NCI-H2107 (cell line): Measurements from ENCODE around the gene SRSF3.
"Not testable (repeated sequence)": the region's sequence is repeated elsewhere in the genome, so short reads cannot be mapped to it uniquely, and the experiment has no call there.

Experiments
- DNase-seq: peaks from one replicate; lab custom pipeline; 2025; lab: John Stamatoyannopoulos, UW

The SRSF3 gene

DNA sequence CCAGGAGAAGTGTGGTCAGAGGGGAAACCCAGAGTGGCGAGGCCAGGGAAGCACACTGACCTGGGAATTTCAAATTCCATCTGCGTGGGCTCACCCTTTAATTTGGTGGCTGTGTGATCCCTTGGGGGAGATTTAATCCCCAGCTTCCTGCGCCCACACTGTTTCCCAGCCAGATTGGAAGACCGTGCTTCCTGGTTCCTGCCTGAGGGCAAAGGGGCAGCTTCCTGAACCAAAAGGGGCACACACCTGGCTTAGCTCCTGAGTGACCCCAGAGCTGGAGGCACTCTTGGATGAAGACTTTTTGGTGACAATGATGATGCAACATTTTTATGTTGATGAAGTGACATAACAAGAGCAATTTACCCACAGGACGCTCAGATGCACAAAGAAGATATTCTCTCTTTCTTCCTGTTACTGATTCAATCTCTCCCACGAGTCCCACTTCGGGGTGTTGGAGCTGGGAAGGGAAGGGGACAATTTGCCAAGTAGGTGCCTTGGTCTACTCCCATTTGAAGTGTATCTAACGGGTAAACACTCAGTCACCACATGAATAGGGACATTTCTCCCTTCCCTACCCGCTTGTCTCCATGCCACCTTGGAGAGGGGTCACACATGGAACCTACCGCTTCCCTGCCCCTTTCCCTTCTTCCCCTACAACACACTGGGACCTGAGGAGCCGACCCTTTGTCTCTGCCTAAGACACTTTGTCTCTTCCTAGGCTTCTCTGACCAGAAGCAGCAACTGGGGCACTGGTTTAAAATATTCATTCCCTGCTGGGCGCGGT, 55.7 kb downstream of the SRSF3 start:
- no peak for DNase-seq

DNA sequence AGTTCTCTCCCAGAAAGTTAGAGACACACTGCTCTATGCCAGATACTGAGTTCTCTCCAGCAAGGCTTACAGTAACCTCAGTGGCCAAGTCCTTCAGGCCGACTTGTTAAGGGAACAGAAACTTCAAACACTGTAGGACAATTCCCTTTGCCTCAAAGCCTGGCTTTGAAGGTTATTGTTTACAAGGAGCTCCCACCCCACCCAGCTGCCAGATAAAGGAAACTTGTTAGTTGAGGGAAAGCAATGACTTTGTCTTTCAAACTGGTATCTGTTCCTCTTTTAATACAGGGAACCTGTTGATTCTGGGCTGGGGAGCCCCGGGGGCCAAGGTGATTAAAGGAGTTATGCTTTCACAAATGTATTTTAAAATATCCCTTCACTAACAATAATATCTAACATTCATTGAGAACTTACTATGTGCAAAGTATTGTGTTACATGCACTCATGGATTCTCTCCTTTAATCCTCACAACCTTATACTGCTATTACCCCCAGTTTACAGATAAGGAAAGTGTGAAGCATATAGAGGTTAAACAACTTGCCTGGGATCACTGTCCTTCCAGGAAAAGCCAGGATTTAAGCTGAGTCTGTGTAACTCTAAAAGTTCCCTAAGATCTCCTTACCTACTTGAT, 56.8 kb downstream of the SRSF3 start:
- DNase-seq = no peak

DNA sequence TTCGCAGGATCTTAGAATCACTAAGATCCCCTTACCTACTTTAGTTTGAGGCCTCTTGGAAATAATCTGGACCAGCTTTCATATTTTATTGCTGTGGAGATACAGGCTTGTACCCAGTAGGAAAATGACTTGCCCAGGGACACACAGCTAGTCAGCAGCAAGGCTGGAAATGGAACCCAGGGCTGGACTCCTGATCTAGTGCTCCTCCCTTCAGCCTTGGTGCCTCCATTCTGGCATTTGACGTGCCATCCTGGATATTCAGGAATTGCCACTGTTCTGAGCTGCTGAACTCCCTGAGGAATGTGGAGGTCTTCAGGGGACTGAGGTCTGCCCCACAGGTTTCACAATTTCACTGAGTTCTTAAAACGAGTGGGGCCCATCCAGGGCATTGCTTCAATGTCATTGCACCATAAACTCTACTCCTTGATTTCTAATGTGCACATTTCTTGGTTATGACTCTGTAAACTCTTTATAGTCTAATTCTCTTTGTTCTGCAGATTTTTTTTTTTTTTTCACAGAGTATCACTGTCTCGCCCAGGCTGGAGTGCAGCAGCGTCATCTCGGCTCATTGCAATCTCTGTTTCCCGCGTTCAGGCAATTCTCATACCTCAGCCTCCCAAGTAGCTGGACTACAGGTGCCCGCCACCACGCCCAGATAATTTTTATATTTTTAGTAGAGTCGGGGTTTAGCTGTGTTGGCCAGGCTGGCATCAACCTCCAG, 57.7 kb downstream of the SRSF3 start:
- DNase-seq = no peak

DNA sequence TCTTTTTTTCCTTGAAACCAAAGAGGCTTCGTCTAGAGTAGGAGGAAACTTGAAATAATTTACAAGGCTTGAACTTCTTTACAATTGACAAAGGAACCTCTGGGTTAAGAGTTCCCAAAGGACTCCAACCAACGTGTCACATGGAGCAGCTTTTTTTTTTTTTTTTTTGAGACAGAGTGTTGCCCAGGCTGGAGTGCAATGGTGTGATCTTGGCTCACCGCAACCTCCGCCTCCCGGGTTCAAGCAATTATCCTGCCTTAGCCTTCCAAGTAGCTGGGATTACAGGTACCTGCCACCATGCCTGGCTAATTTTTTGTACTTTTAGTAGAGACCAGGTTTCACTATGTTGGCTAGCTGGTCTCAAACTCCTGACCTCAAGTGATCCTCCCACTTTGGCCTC, 60.3 kb downstream of the SRSF3 start:
- DNase-seq = not testable (repeated sequence)
